Measurements from ENCODE around the gene PAX4. TPM values are rescaled to one million over a fixed set of nuclear protein-coding genes. Genes with fewer than 3 reads are reported as not detected.

The PAX4 gene
- total and polyA plus RNA-seq, 9 of the 15 experiments (the other 6 are each of a cell fraction or from before 2014, with no cell fraction given), result not detected

DNA sequence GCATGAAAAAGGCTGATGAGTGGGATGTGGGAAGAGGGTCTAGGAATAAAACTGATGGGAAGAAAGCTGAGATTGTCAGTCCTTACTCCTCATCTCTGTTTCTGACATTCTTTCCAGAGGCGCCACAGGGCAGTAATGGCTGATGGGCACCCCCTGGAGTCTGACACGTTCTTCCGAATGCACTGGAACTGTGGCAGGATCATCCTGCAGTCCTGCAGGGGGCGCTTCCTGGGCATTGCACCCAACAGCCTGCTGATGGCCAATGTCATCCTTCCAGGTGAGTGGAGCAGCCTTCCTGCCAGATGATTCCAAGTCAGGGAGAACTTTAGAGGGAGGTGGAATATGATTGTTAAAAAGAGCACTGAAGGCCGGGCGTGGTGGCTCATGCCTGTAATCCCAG, 19.6 kb downstream of the PAX4 start (continued):
- TF ChIP-seq, protein P1, sequence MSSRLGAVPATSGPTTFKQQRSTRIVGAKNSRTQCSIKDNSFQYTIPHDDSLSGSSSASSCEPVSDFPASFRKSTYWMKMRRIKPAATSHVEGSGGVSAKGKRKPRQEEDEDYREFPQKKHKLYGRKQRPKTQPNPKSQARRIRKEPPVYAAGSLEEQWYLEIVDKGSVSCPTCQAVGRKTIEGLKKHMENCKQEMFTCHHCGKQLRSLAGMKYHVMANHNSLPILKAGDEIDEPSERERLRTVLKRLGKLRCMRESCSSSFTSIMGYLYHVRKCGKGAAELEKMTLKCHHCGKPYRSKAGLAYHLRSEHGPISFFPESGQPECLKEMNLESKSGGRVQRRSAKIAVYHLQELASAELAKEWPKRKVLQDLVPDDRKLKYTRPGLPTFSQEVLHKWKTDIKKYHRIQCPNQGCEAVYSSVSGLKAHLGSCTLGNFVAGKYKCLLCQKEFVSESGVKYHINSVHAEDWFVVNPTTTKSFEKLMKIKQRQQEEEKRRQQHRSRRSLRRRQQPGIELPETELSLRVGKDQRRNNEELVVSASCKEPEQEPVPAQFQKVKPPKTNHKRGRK (tag; IDR thresholded peaks at IDR 0.05), result no peak
- TF ChIP-seq, protein P2, sequence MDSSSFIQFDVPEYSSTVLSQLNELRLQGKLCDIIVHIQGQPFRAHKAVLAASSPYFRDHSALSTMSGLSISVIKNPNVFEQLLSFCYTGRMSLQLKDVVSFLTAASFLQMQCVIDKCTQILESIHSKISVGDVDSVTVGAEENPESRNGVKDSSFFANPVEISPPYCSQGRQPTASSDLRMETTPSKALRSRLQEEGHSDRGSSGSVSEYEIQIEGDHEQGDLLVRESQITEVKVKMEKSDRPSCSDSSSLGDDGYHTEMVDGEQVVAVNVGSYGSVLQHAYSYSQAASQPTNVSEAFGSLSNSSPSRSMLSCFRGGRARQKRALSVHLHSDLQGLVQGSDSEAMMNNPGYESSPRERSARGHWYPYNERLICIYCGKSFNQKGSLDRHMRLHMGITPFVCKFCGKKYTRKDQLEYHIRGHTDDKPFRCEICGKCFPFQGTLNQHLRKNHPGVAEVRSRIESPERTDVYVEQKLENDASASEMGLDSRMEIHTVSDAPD (CRISPR knock-in tag; IDR thresholded peaks at IDR 0.05), result no peak
- TF ChIP-seq ILF3 (IDR thresholded peaks at IDR 0.05; ENCODE audit: borderline replicate concordance) (no peak), HDAC1 (IDR thresholded peaks at IDR 0.05) (no peak), HDAC6 (IDR thresholded peaks at IDR 0.05; ENCODE audit: low read depth, low read length) (no peak), CTBP1 (IDR thresholded peaks at IDR 0.05; ENCODE audit: borderline replicate concordance) (peak; percentile 41; the same call in 1 of the 2 replicates)
- TF ChIP-seq, protein P3, sequence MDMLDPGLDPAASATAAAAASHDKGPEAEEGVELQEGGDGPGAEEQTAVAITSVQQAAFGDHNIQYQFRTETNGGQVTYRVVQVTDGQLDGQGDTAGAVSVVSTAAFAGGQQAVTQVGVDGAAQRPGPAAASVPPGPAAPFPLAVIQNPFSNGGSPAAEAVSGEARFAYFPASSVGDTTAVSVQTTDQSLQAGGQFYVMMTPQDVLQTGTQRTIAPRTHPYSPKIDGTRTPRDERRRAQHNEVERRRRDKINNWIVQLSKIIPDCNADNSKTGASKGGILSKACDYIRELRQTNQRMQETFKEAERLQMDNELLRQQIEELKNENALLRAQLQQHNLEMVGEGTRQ (CRISPR knock-in tag; IDR thresholded peaks at IDR 0.05), result no peak
- TF ChIP-seq, protein P4, sequence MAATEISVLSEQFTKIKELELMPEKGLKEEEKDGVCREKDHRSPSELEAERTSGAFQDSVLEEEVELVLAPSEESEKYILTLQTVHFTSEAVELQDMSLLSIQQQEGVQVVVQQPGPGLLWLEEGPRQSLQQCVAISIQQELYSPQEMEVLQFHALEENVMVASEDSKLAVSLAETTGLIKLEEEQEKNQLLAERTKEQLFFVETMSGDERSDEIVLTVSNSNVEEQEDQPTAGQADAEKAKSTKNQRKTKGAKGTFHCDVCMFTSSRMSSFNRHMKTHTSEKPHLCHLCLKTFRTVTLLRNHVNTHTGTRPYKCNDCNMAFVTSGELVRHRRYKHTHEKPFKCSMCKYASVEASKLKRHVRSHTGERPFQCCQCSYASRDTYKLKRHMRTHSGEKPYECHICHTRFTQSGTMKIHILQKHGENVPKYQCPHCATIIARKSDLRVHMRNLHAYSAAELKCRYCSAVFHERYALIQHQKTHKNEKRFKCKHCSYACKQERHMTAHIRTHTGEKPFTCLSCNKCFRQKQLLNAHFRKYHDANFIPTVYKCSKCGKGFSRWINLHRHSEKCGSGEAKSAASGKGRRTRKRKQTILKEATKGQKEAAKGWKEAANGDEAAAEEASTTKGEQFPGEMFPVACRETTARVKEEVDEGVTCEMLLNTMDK (IDR thresholded peaks at IDR 0.05; ENCODE audit: borderline replicate concordance, insufficient read depth, low read depth, low read length, poor library complexity, severe bottlenecking), result peak; percentile 92
- TF ChIP-seq, protein P5, sequence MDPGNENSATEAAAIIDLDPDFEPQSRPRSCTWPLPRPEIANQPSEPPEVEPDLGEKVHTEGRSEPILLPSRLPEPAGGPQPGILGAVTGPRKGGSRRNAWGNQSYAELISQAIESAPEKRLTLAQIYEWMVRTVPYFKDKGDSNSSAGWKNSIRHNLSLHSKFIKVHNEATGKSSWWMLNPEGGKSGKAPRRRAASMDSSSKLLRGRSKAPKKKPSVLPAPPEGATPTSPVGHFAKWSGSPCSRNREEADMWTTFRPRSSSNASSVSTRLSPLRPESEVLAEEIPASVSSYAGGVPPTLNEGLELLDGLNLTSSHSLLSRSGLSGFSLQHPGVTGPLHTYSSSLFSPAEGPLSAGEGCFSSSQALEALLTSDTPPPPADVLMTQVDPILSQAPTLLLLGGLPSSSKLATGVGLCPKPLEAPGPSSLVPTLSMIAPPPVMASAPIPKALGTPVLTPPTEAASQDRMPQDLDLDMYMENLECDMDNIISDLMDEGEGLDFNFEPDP (CRISPR knock-in tag; IDR thresholded peaks at IDR 0.05), result no peak
- TF ChIP-seq, protein P6, sequence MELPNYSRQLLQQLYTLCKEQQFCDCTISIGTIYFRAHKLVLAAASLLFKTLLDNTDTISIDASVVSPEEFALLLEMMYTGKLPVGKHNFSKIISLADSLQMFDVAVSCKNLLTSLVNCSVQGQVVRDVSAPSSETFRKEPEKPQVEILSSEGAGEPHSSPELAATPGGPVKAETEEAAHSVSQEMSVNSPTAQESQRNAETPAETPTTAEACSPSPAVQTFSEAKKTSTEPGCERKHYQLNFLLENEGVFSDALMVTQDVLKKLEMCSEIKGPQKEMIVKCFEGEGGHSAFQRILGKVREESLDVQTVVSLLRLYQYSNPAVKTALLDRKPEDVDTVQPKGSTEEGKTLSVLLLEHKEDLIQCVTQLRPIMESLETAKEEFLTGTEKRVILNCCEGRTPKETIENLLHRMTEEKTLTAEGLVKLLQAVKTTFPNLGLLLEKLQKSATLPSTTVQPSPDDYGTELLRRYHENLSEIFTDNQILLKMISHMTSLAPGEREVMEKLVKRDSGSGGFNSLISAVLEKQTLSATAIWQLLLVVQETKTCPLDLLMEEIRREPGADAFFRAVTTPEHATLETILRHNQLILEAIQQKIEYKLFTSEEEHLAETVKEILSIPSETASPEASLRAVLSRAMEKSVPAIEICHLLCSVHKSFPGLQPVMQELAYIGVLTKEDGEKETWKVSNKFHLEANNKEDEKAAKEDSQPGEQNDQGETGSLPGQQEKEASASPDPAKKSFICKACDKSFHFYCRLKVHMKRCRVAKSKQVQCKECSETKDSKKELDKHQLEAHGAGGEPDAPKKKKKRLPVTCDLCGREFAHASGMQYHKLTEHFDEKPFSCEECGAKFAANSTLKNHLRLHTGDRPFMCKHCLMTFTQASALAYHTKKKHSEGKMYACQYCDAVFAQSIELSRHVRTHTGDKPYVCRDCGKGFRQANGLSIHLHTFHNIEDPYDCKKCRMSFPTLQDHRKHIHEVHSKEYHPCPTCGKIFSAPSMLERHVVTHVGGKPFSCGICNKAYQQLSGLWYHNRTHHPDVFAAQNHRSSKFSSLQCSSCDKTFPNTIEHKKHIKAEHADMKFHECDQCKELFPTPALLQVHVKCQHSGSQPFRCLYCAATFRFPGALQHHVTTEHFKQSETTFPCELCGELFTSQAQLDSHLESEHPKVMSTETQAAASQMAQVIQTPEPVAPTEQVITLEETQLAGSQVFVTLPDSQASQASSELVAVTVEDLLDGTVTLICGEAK (IDR thresholded peaks at IDR 0.05), result no peak
- TF ChIP-seq, protein P6 (CRISPR knock-in tag; IDR thresholded peaks at IDR 0.05), result no peak

Measured in K562 (cell line).